ENCODE measurements around the gene EEIG1.

Gene EEIG1

DNA sequence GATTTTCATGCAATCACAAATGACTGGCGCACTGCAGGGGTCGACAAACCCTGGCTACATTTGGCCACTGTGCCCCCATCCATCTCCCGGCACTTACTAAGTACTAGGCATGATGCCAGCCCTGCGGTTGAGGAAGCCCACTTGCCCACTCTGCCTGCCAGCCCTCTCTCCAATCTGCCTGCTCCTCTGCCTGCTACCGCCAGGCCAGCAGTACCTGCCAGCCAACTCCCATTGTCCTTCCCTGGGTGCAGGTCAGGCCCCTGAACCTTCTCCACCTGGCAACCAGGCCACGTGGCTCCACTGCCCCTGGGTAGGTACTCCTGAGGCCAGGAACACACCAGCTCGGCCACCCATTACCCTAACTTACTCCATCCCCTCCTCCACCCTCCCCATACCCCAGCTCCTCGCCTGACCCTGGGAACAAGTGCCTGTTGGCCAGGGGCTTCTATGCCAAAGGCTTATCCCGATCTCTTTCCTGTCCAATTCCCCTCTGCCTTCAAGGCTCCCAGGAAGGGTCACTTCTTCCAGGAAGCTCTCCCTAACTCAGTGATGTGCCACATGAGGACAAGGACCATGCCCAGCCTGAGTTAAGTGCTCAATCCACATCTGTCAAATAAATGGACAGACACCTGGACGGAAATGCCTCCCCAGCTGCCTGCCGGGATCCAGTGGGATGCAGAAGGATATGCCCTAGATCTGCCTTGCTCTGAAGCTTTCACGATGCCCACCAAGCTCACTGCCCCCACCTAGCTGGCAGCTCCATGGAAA is 6.6 kb downstream of the EEIG1 start:
- DNase-seq: no peak

DNA sequence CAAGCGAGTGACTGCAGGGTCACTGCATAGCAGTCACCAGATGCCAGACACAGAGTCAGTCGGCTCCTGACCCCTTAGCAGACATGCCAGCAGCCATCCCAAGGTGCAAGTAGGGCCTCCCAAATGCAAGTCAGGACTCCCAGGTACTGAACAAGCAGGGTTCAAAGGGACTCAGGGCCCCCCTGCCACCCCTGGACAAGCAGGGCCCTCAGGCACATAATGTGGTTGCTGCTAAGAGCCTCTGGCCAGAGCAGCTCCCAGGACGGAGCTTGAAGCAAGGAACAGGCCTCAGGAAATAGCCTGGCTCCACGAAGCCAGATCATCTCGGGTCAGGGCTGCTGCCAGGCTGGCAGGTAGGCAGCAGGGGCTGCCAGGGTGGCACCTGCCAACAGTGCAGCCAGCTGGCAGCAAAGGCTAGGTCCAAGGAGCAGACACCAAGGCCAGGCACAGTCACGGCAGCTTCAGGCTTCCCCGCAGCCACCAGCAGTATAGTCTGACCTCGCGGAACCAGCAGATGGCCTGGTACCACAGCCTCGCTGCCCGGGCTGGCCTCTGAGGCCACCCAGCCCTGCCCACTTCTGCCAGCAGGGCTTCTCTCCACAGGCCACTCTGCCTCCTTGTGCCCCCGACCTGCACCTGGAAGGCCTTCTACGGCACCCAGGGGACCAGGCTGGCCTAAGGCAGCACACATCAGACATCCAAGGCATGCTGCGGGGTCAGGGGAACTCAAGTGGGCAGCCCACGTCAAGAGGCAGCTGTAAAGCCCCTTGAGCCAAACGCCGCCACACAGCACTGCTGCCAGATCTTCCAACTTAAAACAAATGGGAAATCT is 7.4 kb downstream of the EEIG1 start:
- DNase-seq: no peak

DNA sequence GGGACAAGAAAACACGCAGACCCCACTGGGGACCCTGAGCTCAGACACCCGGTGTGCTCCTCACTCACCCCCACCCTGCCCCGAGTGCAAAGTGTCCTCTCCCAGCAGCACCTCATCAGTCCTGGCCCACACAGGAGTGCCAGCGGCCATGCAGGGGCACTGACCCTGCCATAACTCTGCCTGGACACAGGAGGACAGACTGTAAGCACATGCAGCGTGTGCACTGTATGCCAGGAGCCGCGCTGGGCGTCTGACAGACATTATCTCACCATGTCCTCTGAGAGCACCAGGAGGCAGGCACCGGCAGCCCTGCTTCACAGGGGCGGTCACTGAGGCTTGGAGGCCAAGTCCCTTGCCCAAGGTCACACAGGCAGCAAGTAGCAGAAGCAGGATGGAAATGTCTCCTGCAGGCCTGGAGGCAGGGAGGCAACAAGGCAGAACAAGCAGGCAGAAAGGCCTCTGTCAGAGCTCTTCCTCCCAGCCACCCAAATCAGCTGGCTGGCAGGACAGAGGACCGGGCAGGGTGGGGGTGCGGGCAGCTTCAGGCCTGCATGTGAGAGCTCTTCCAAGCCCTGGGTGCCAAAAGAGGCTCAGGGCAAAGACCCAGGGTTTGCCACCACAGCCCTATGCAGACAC is 8.4 kb downstream of the EEIG1 start:
- DNase-seq: no peak

DNA sequence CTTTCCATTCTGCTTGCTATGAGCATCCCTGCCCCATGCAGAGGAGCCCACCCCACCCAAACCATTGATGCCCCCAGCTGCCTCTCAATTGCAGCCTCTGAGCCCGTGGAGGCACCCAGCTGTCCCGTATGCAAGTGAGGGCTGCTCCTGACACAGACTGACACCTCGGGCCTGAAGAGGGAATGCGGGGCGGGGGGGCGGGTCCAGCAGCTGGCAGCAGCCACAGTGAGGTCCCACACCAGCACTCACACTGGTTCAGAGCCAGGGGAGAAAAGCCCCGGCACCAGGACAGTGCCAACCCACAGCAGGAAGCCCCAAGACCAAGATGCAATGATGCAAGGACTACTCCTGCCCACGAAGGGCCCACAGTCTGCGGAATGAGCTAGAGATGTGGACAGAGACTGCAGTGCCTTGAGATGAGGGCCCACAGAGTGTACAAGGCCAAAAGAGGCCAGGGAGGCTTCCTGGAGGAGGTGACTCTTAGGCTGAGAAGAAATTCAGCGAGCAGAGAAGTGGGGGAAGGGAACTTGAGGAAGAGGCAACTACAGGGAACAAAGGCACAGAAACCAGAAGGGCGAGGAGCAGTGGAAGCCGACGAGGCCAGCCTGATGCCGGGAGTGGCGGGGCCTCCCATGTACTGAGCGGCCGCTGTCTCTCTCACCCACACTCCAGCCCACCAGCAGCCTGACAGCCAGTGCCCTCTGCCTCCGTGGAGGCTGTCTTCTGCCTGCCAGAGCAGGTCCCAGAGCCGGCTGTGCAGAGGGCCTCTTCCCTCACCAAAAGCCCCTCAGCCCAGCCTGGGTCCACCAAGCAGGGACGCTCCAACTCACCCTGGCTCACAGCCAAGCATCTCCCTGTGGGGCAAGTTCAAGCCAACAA is 9.2 kb downstream of the EEIG1 start:
- no peak for DNase-seq

DNA sequence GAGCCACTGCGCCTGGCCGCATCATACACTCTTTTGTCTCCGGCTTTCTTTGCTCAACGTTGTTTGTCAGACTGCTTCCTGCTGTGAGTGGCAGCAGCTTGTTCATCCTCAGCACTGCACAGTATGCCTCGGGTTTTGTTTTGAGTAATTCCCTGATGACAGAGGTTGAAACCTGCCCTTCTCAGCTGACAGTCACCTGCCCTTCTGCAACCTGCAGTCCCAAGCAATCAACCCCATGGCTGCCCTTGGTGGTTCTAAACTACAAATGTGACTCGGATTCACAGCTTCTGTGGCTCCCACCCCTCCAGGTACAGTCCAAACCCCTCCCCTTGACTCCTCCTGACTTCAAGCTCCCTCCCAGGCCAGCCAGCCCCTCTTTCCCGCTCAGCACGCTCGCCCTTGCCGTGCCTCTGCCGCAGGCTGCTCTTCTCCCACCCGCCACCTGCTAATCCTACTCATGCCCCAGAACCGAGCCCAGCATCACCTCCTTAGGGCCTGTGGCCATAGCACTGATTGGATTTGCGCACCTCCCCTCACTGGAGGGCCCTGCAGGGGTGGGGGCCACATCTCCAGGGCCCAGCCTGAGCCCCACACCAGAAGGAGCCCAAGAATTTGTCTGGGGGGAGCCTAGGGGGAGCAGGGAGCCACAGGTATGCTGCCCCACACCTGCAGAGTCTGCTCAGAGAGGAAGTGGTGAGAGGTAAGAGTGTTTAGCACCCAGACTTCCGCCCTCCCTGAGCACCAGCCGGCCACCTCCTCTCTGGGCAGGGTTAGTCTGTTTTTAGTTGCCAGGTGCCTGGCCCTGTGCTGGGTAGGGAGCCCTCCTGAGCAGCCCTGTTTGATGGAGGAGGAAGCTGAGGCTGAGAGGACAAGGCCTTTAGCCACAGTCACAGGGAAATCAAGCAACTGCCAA is 10.1 kb downstream of the EEIG1 start:
- no peak for DNase-seq

DNA sequence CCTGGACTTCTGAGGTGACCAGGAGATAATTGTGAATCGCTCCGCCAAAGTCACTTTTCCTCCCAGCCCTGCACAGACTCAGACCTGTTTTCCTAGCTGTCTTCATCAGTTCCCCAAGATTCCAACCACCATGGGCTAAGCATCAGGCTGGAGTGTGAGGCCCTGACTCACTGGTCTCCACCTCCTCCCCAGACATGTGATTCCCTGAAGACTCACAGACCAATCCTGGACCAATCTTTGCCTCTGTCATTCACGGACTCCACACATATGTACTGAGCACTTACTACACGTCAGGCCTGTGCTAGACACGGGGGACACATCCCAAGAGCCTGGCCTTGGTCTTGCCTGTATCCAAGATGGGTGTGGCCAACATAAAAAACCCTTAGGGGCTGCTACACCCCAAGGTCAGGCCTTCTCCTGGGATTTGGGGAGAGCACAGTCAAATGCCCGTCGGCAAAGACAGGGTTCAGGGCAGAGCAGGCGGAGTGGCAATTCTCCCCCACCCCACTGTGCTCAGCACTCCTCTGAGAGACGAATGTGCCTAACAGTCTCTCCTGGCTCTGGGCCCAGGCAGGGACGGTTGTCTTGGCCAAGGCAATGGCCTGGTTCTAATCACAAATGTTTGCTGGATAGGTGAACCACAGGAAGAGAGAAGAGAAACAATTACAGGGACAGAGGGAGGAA is 11.9 kb downstream of the EEIG1 start:
- DNase-seq: peak in 1 of 2 experiments; percentile 19

DNA sequence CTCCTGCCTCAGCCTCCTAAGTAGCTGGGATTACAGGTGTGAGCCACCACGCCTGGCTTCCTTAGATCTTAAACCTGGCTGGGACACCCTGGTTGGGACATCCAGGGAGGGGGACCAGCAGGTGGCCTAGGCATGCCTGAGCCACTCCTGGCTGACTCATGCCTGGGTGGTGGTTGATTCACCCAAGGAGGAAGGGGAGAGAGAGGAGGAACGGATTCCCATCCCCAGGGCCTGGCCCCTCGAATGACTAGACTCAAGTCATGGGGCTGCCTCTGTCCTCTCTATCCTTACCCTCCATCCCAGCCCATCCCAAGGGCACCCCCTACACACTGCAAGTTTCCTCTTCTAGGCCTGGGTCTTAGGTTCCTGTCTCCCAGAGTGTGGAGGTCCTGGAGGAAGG is 12.7 kb downstream of the EEIG1 start:
- DNase-seq: peak in 1 of 2 experiments; percentile 57

DNA sequence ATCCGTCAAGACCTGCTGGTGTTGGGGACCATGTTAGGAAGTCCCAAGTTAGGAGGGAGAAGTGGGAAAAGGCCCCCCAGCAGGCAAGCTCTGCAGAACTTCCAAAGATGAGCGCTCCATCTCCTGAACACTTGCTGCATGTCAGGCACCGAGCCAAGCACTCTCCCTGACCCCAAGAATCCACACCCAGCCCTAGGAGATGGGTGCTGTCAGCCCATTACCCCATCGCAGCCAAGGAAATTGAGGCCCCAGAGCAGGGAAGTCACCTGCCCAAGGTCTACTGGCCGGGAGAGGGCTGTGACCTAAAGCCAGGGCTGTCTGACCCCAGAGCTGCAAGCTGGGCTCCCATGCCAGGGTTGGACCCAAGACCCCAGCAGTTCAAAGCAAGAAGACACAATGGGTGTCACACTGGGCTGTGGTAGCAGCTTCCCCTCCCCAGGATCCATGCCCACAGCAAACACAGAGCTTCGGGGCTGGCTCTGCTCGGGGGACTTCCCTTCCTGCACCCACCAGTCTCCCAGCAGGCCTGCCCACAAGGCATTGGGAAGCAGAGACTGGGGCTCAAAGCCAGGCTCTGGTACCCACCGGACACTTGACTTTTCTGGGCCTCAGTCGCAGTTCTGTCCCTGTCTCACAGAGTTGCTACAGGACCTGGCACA is 13.5 kb downstream of the EEIG1 start:
- no peak for DNase-seq

DNA sequence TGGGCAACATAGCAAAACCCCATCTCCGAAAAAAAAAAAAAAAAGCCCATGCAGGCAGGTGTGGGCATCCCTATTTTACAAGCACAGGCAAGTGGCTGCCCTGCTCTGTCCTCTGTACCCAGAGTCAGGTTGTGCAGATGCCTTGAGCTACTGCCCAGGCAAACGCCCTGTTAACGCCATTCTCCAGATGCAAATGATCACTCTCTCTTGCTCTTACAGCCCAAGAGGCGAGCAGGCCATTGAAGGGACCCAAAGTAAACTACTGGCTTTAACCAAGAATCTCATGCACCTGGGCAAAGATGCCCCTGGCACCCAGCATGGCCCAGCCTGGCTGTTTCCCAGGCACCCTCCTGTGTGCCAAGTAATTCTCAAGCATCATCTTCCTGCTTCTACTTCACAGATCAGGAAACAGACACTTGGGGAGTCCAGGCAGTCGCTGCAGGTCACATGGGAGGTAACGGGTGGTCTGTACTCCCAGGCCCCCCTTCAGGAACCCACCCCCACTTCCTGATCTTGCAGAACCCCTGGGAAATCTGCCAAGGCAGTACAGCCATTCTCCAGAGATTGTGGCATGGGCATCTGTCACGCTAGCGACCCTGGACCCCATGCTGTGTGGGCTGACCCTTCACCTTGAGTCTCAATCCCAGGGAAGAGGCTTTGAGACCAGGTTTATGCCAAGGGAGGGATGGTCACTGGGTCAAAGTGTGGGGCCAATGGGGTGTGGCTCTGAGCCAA is 14.2 kb downstream of the EEIG1 start:
- no peak for DNase-seq

DNA sequence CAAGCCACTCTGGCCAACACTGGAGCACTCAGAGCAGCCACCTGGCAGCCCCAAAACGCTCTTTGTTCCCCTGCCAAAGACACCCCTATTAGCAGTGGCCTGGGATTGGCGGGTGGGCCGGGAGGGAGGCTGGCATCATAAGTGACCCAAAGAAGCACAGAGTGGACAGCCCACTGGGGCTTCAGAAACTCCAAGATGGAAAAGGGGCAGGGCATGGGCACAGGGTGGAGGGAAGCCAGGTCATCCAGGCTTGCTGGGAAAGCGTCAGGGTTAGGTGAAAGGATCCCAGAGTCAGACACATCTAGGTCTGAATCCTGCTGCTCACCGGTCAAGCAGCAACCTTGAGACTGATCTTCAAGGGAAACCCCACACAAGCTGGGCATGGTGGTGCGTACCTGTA is 14.8 kb downstream of the EEIG1 start:
- DNase-seq: no peak

DNA sequence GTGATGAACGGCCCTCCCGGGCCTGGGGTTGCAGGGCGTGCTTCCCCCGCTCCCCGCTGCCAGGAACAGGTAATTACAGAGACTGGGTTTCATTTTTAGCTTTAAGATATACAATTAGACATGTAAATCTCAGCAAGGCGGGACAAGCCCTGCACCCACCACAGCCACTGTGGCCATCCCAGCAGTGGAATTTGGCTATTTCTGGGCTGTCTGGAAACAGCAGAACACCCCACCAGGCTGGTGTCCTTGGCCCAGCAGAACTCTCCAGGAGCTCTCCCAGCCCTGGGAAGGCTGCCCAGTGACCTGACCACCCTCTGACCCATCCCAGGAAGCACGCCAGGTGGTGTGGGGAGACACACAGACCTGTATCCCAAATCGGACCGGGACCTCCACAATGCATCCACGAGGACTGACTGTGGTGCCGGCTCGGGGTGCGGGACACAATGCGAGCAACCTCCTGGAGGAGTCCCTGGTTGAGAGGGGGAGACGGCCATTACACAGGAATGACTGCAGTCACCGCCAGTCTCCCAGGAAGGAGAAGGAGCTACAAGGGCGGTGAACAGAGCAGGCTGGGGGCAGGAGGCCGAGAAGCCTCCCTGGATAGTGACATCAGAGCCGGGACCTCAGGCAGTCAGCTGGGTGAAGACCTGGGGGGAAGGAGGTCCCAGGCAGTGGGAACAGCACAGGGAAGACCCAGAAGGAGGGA is 17.3 kb downstream of the EEIG1 start:
- no peak for DNase-seq

DNA sequence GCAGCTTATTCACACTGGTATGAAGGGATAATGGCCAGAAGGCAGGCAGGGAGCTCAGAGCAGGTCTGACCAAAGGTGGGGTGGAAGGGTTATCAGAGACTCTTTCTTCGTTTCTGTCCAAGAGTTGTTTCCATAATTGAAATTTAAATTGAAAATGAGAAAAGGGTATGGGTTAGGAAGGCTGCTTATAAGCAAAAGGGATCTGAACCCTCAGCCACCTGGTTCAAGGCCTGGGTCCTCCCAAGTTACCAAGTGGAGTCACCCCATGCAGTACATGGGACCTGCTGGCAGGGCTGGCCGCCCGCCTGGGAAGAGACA is 17.8 kb downstream of the EEIG1 start:
- DNase-seq: no peak

DNA sequence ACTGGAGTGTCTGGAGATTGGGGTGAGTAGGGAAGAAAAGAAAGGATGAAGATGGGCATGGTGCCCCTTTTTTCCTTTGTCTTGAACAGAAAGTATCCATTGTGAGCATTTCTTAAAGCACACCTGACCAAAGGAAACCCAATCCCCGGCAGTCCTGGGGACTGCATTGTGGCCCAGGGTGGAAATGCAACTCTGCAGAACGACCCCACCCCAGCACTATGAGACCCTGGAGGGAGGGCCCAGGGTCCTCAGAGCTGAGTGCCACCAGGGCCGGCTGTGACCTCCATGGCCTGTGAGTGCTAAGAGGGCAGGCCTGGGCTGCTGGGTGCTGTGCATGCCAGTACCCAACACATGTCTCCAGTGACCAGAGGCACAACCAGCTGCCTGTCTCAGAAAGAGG is 18.5 kb downstream of the EEIG1 start:
- no peak for DNase-seq

DNA sequence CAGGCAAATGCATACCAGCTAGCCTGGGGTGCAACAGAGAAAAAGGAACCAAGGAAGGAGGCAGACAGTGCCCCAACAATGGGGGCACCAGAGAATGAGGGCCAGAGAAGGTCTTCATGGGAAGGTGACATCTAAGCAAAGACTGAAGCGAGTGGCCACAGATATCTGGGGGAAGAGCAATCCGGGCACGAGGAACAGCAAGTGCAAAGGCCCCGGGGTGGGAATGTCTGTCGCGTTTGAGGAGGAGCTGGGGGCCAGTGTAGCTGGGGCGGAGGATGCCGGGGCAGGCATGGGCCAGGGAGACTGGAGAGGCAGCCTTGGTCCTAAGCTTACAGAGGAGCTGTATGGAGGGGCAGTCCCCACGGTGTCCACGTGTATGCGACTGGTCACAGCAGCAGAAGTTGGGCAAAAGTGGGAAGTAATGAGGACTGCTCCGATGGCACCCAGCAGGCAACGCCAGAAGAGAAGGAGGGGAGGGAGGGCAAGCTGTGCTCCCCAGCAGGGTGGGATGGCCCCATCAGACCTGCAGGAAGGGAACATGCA is 19.1 kb downstream of the EEIG1 start:
- DNase-seq: no peak

DNA sequence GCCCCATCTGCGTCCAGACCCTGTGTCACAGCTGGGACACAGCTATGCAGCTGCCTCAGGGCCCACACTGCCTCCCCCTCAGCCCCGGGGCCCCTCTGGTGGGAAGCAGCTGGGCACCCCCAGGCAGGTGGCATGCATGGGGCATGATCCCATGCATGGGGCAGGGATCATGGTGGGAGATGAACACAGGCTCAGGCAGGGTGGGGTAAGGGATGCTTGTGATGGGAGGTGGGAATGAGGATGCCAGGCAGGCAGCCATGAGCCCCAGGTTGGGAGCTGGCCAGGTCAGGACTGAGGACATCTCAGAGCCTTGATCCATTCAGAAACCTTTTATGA is 19.7 kb downstream of the EEIG1 start:
- no peak for DNase-seq

DNA sequence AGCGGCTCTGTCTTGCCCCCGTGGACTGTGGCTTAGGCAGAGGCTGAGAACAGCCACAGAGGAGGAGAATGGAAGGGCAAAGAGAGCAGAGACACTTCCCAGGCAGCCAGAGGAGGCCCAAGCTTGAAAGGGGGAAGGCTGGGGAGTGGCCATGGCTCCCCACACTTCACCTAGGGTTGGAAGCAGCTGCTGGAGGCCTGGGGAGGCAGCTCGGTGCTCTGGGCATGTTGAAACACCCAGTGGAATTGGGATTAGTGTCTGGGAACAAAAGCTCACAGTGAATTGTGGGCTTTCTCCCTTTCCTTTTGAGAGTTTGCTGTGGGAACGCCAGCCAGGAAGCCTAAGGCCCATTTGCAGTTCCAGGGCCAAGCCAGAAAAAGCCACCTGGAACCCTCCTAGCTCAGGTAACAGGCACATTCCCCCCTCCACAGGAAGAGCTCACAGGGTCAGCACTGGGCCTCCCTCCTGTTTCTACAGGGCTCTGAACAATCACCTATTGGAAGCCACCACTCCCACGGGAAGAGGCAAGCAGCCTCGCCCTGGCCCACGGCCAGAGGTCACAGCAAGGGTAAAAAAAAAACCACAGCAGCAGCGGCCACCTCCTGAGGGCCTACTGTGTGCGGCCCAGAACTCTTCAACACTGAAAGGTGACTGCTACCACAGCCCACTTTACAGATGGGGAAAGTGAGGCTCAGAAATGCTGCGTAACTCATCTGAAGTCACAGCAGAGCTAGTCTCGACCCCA is 20.2 kb downstream of the EEIG1 start:
- DNase-seq: no peak

DNA sequence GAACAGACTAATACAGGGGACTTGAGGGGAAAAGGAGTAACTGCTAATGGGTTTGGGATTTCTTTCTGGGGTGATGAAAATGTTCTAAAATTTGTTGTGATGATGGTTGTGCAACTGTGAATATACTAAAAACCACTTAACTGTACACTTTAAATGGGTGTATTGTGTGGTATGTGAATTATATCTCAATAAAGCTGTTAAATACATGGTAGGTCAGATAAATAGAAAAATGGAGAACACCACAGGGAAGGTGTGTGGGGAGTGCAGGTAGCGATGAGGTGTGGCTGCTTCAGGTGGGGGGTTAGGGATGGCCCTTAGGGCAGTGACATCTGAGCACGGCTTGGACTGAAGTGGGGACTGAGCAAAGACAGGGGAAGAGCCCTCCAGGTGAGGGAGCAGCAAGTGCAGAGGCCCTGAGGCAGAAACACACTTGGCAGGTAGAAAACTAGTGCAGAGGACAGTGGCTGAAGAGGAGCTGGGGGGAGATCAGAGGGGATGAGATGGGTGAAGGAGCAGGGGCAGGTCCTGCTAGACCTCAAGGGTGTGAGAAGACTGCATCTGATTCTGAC is 20.9 kb downstream of the EEIG1 start:
- DNase-seq: no peak

DNA sequence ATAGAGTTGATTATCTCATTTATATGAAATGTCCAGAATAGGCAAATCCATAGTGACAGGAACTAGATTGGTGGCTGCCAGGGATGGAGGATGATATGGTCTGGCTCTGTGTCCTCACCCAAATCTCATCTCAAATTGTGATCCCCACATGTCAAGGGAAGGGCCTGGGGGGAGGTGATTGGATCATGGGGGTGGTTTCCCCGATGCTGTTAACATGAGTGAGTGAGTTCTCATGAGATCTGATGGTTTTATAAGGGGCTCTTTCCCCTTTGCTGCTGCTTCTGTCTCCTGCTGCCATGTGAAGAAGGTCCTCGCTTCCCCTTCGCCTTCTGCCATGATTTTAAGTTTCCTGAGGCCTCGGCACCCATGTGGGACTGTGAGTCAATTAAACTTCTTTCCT is 21.4 kb downstream of the EEIG1 start:
- DNase-seq: no peak
